ENCODE results near the gene MAGEC1. TPM values are rescaled to one million over a fixed set of nuclear protein-coding genes. Genes with fewer than 3 reads are reported as not detected.

MAGEC1 gene
- total RNA-seq, 1 donor from 2014 or later: not detected

- no peak for DNase-seq (ENCODE audit: low spot score)
- Histone ChIP-seq H3K27me3 (no peaks in the 10 kb centered on the region), H3K36me3 (no peaks in the 10 kb centered on the region), H3K4me2 (no peak overlapping the region), H3K79me2 (ENCODE audit: low read depth) (no peaks in the 10 kb centered on the region), H3K4me1 (no peaks in the 10 kb centered on the region), H3K9ac (no peak overlapping the region), H3K9me3 (ENCODE audit: low read depth) (no peaks in the 10 kb centered on the region), H3F3A (ENCODE audit: low read depth) (no peaks in the 10 kb centered on the region), H3K4me3 (no peak overlapping the region), H3K27ac (no peak overlapping the region), H2AFZ (replicated peaks) (no peak overlapping the region), H4K20me1 (ENCODE audit: low read depth) (no peaks in the 10 kb centered on the region)
- Mint-ChIP-seq H3K4me3 (no peak overlapping the region), H3K27me3 (ENCODE audit: insufficient read depth, low read depth) (no peaks in the 10 kb centered on the region), H3K27ac (no peak overlapping the region), H3K36me3 (no peaks in the 10 kb centered on the region), H3K4me1 (no peaks in the 10 kb centered on the region), H3K9me3 (no peaks in the 10 kb centered on the region)
- TF ChIP-seq, protein P1, sequence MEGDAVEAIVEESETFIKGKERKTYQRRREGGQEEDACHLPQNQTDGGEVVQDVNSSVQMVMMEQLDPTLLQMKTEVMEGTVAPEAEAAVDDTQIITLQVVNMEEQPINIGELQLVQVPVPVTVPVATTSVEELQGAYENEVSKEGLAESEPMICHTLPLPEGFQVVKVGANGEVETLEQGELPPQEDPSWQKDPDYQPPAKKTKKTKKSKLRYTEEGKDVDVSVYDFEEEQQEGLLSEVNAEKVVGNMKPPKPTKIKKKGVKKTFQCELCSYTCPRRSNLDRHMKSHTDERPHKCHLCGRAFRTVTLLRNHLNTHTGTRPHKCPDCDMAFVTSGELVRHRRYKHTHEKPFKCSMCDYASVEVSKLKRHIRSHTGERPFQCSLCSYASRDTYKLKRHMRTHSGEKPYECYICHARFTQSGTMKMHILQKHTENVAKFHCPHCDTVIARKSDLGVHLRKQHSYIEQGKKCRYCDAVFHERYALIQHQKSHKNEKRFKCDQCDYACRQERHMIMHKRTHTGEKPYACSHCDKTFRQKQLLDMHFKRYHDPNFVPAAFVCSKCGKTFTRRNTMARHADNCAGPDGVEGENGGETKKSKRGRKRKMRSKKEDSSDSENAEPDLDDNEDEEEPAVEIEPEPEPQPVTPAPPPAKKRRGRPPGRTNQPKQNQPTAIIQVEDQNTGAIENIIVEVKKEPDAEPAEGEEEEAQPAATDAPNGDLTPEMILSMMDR (IDR thresholded peaks at IDR 0.05): no peak
- no peak for TF ChIP-seq EZH2 (IDR thresholded peaks at IDR 0.05)
- no peak for TF ChIP-seq EZH2phosphoT487 (IDR thresholded peaks at IDR 0.05)
These were observed 14.1 kb downstream of the MAGEC1 start for GRCh38 chrX:141917801-141918200.

GRCh38 chrX:141924293-141924692, 20.6 kb downstream of the MAGEC1 start:
- no peak for DNase-seq (ENCODE audit: low spot score)
- Histone ChIP-seq H2AFZ (replicated peaks) (no peak overlapping the region), H3K36me3 (no peaks in the 10 kb centered on the region), H3K27ac (no peak overlapping the region), H3K9me3 (ENCODE audit: low read depth) (no peaks in the 10 kb centered on the region), H3K4me1 (no peaks in the 10 kb centered on the region), H3K4me3 (no peak overlapping the region), H3F3A (ENCODE audit: low read depth) (no peaks in the 10 kb centered on the region), H4K20me1 (ENCODE audit: low read depth) (no peaks in the 10 kb centered on the region), H3K27me3 (no peaks in the 10 kb centered on the region), H3K79me2 (ENCODE audit: low read depth) (no peaks in the 10 kb centered on the region), H3K9ac (no peak overlapping the region), H3K4me2 (no peak overlapping the region)
- Mint-ChIP-seq H3K36me3 (no peaks in the 10 kb centered on the region), H3K4me3 (no peak overlapping the region), H3K4me1 (no peaks in the 10 kb centered on the region), H3K9me3 (no peaks in the 10 kb centered on the region), H3K27ac (no peak overlapping the region), H3K27me3 (ENCODE audit: insufficient read depth, low read depth) (no peaks in the 10 kb centered on the region)
- TF ChIP-seq EZH2 (IDR thresholded peaks at IDR 0.05) (no peak), EZH2phosphoT487 (IDR thresholded peaks at IDR 0.05) (no peak)
- TF ChIP-seq, protein P1 (IDR thresholded peaks at IDR 0.05): no peak

- Histone ChIP-seq H3K9ac (no peak overlapping the region), H2AFZ (replicated peaks) (no peak overlapping the region), H3K9me3 (ENCODE audit: low read depth) (no peaks in the 10 kb centered on the region), H3K4me2 (no peak overlapping the region), H4K20me1 (ENCODE audit: low read depth) (no peaks in the 10 kb centered on the region), H3K27ac (no peak overlapping the region), H3K27me3 (no peaks in the 10 kb centered on the region), H3K4me3 (no peak overlapping the region), H3K79me2 (ENCODE audit: low read depth) (no peaks in the 10 kb centered on the region), H3K4me1 (no peaks in the 10 kb centered on the region), H3K36me3 (no peaks in the 10 kb centered on the region), H3F3A (ENCODE audit: low read depth) (no peaks in the 10 kb centered on the region)
- no peak overlapping the region for H3K27ac Mint-ChIP-seq
- no peaks in the 10 kb centered on the region for H3K27me3 Mint-ChIP-seq (ENCODE audit: insufficient read depth, low read depth)
- no peak for TF ChIP-seq EZH2phosphoT487 (IDR thresholded peaks at IDR 0.05)
- no peak for TF ChIP-seq EZH2 (IDR thresholded peaks at IDR 0.05)
- TF ChIP-seq, protein P1 (IDR thresholded peaks at IDR 0.05): no peak
- no peak overlapping the region for H3K4me3 Mint-ChIP-seq
- no peaks in the 10 kb centered on the region for H3K4me1 Mint-ChIP-seq
- DNase-seq (ENCODE audit: low spot score): no peak
- H3K9me3 Mint-ChIP-seq: no peaks in the 10 kb centered on the region
- no peaks in the 10 kb centered on the region for H3K36me3 Mint-ChIP-seq
These were observed 24.7 kb downstream of the MAGEC1 start for GRCh38 chrX:141928432-141928831.

Data from neural progenitor cell (in vitro differentiated cells).